Thyroid gland (tissue), 4 donors: Measurements from ENCODE around the gene TCF7L2. TPM values are rescaled to one million over a fixed set of nuclear protein-coding genes. Genes with fewer than 3 reads are reported as not detected.

Experiments used
- DNase-seq, 2 donors: peaks; one replicate each; pipeline ENCODE4 v3.0.0-alpha.2; 2019
- H3K27ac ChIP-seq, 3 donors: fragments of 200-600 bp; sonication (generic); 1 replicate in 2 of 3; 2 replicates in 1 of 3; pipeline ENCODE4 v1.5.1; 2016 to 2019; ENCODE audit warnings: mild to moderate bottlenecking in 1 of 3, moderate library complexity in 1 of 3
- H3K27me3 ChIP-seq: fragments of 200-600 bp; sonication (generic); one replicate; pipeline ENCODE4 v1.5.1; 2019
- H3K36me3 ChIP-seq, 2 donors: fragments of 200-600 bp; sonication (generic); one replicate each; pipeline ENCODE4 v1.5.1; 2016 to 2019
- H3K4me1 ChIP-seq, 2 donors: fragments of 200-600 bp; sonication (generic); one replicate each; pipeline ENCODE4 v1.5.1; 2017 to 2019
- H3K4me3 ChIP-seq, 3 donors: fragments of 200-600 bp; sonication (generic); replicated peaks in 1 of 3; 1 replicate in 2 of 3; 2 replicates in 1 of 3; pipeline ENCODE4 v1.5.1; 2016; ENCODE audit warnings: mild to moderate bottlenecking in 1 of 3
- H3K9me3 ChIP-seq: fragments of 200-600 bp; sonication (generic); one replicate; pipeline ENCODE4 v1.5.1; 2017
- CTCF ChIP-seq, 6 experiments: fragments of 200-600 bp in 3 of 6; fragments of 450-650 bp in 3 of 6; sonication (generic) in 3 of 6; IDR thresholded peaks; one replicate each; pipeline ENCODE4 v1.5.1; 2016 to 2019; ENCODE audit warnings: antibody characterized with exemption in 6 of 6, mild to moderate bottlenecking in 2 of 6, inconsistent platforms in 1 of 6, moderate library complexity in 1 of 6
- POLR2A ChIP-seq, 2 donors: fragments of 450-650 bp; IDR thresholded peaks; one replicate each; pipeline ENCODE4 v1.6.1; 2017; ENCODE audit warnings: antibody characterized with exemption in 2 of 2, mild to moderate bottlenecking in 2 of 2, moderate library complexity in 1 of 2
- WGBS, 2 donors: methylation state at CpG; one replicate each; pipeline ENCODE4 v1.1.5; 2017; 5-methylcytosine and 5-hydroxymethylcytosine counted together
- intact Hi-C: fragments of 100-400 bp; cut with DNase I; formaldehyde crosslinking; loops from one replicate; pipeline ENCODE4 v1.15.1; 2023
- total RNA-seq, 4 donors: library from RNA; depleted of rRNA; stranded (reverse); fragments of >200 nt; gene quantifications; one replicate each; pipeline ENCODE4 v1.2.3, GENCODE V29; 2016

TCF7L2 gene
- total RNA-seq, 4 donors from 2014 or later, result 16.2 to 67.1 (median 25.3) TPM

GRCh38 chr10:113038183-113038582, 88.1 kb downstream of the TCF7L2 start:
- H3K27me3 ChIP-seq, result no peaks in the 10 kb centered on the region
- TF ChIP-seq CTCF (IDR thresholded peaks at IDR 0.05) (no peak), POLR2A (IDR thresholded peaks at IDR 0.05) (no peak)
- no peaks in the 10 kb centered on the region for H3K36me3 ChIP-seq
- peaks cover 12 to 13% of the 10 kb centered on the region in 2 donors for H3K4me1 ChIP-seq
- H3K27ac ChIP-seq, result no peak overlapping the region
- no peaks in the 10 kb centered on the region for H3K9me3 ChIP-seq
- no peak overlapping the region for H3K4me3 ChIP-seq
- 91 to 94% methylated on average over 12 of the region's 12 CpGs for WGBS, 2 donors
- intact Hi-C loops, result no loop called here
- DNase-seq, result no peak

- intact Hi-C loops, result no loop called here
- TF ChIP-seq CTCF (IDR thresholded peaks at IDR 0.05) (no peak), POLR2A (IDR thresholded peaks at IDR 0.05) (no peak)
- Histone ChIP-seq H3K36me3 (no peaks in the 10 kb centered on the region), H3K9me3 (no peaks in the 10 kb centered on the region), H3K4me3 (no peak overlapping the region), H3K27ac (no peak overlapping the region), H3K27me3 (no peaks in the 10 kb centered on the region), H3K4me1 (peaks cover 12 to 13% of the 10 kb centered on the region in 2 donors)
- WGBS, 2 donors, result 82 to 85% methylated on average over 4 of the region's 4 CpGs
- no peak for DNase-seq
Measured at GRCh38 chr10:113038985-113039384, 88.9 kb downstream of the TCF7L2 start.

GRCh38 chr10:113041324-113041723, 91.3 kb downstream of the TCF7L2 start:
- intact Hi-C loops, result no loop called here
- DNase-seq, result no peak
- H3K9me3 ChIP-seq, result no peaks in the 10 kb centered on the region
- no peak overlapping the region for H3K4me3 ChIP-seq
- no peaks in the 10 kb centered on the region for H3K27me3 ChIP-seq
- H3K4me1 ChIP-seq, result peaks cover 0 to 10% of the 10 kb centered on the region in 2 donors
- no peaks in the 10 kb centered on the region for H3K36me3 ChIP-seq
- TF ChIP-seq POLR2A (IDR thresholded peaks at IDR 0.05), result no peak
- no peak for TF ChIP-seq CTCF (IDR thresholded peaks at IDR 0.05)
- H3K27ac ChIP-seq, result no peak overlapping the region
- WGBS, 2 donors, result 100% methylated on average over 1 of the region's 1 CpG

- H3K9me3 ChIP-seq, result no peaks in the 10 kb centered on the region
- 70 to 80% methylated on average over 5 of the region's 5 CpGs for WGBS, 2 donors
- H3K36me3 ChIP-seq, result no peaks in the 10 kb centered on the region
- TF ChIP-seq POLR2A (IDR thresholded peaks at IDR 0.05) (no peak), CTCF (IDR thresholded peaks at IDR 0.05) (no peak)
- no peaks in the 10 kb centered on the region for H3K27me3 ChIP-seq
- no peak for DNase-seq
- H3K4me1 ChIP-seq, result peaks cover 0 to 10% of the 10 kb centered on the region in 2 donors
- no peak overlapping the region for H3K27ac ChIP-seq
- no peak overlapping the region for H3K4me3 ChIP-seq
- intact Hi-C loops, result no loop called here
Measured at GRCh38 chr10:113041841-113042750, 92.0 kb downstream of the TCF7L2 start.

GRCh38 chr10:113042868-113043267, 92.8 kb downstream of the TCF7L2 start:
- H3K36me3 ChIP-seq, result no peaks in the 10 kb centered on the region
- H3K27me3 ChIP-seq, result no peaks in the 10 kb centered on the region
- no peak overlapping the region for H3K27ac ChIP-seq
- WGBS, 2 donors, result 92 to 94% methylated on average over 7 of the region's 7 CpGs
- H3K9me3 ChIP-seq, result no peaks in the 10 kb centered on the region
- peaks cover 7 to 18% of the 10 kb centered on the region in 2 donors for H3K4me1 ChIP-seq
- H3K4me3 ChIP-seq, result no peak overlapping the region
- intact Hi-C loops, result no loop called here
- TF ChIP-seq POLR2A (IDR thresholded peaks at IDR 0.05), result no peak
- no peak for TF ChIP-seq CTCF (IDR thresholded peaks at IDR 0.05)
- no peak for DNase-seq
